GM12878 (cell line): ENCODE results near the gene SLC3A2. TPM values are rescaled to one million over a fixed set of nuclear protein-coding genes. Genes with fewer than 3 reads are reported as not detected.

Experiments
- ATAC-seq: fragments of 200-7000 bp; cut with Tn5 transposase; 3 replicates; pipeline ENCODE4 v1.9.1; 2020; ENCODE audit warnings: mild to moderate bottlenecking, moderate library complexity
- BruUV-seq: library from RNA; stranded (reverse); fragments of 400-500 nt; replicated peaks from 2 replicates; lab custom pipeline; 2021; lab: Mats Ljungman, UMichigan
- CTCF ChIA-PET: fragments of 300-600 bp; sonication (Branson Sonifier 250); formaldehyde crosslinking; extraction: SDS; loops from one replicate; lab custom pipeline; 2021; ENCODE audit warnings: inconsistent platforms; lab: Yijun Ruan, JAX
- POLR2A ChIA-PET: fragments of 350-600 bp; formaldehyde crosslinking; extraction: SDS; loops from one replicate; lab custom pipeline; 2021; ENCODE audit warnings: inconsistent platforms; lab: Charles Lee
- RAD21 ChIA-PET: fragments of 300-600 bp; sonication (Branson Sonifier 250); formaldehyde crosslinking; loops from one replicate; lab custom pipeline; 2023; ENCODE audit warnings: antibody characterized with exemption; ENCODE audit not compliant: unreplicated experiment; lab: Charles Lee
- SMC1A ChIA-PET: fragments of 300-600 bp; sonication (Branson Sonifier 250); formaldehyde crosslinking; loops from one replicate; lab custom pipeline; 2023; ENCODE audit not compliant: unreplicated experiment, uncharacterized antibody; lab: Charles Lee
- DNase-seq: peaks from one replicate; pipeline ENCODE4 v3.0.0-alpha.2; 2011; ENCODE audit warnings: low read depth, low spot score
- FAIRE-seq: peaks from 3 replicates; lab custom pipeline; 2011; peaks lifted over from hg19 to GRCh38; lab: Jason Lieb, UNC
- H2AFZ ChIP-seq: 2 replicates; pipeline ENCODE4 v1.6.0; 2011; ENCODE audit warnings: low read depth, low read length, control low read depth; ENCODE audit not compliant: control insufficient read depth
- H3K27ac ChIP-seq: 2 replicates; pipeline ENCODE4 v1.5.1; 2011; ENCODE audit warnings: control low read depth; ENCODE audit not compliant: control insufficient read depth, insufficient read depth
- H3K27me3 ChIP-seq, 2 experiments: replicated peaks in 1 of 2; 2 replicates each; pipeline versions ENCODE4 v1.6.0 to v1.6.1; 2011; ENCODE audit warnings: low read length in 1 of 2; ENCODE audit not compliant: control insufficient read depth in 2 of 2, insufficient read depth in 2 of 2
- H3K36me3 ChIP-seq, 2 experiments: 2 replicates each; pipeline ENCODE4 v1.5.1; 2011; ENCODE audit warnings: low read length in 1 of 2; ENCODE audit not compliant: control insufficient read depth in 2 of 2, insufficient read depth in 2 of 2
- H3K4me1 ChIP-seq: 2 replicates; pipeline ENCODE4 v1.6.1; 2011; ENCODE audit warnings: mild to moderate bottlenecking, low read length, moderate library complexity, mixed read lengths; ENCODE audit not compliant: control insufficient read depth, insufficient read depth
- H3K4me2 ChIP-seq: 2 replicates; pipeline ENCODE4 v1.6.0; 2011; ENCODE audit warnings: control low read depth; ENCODE audit not compliant: control insufficient read depth, insufficient read depth
- H3K4me3 ChIP-seq: fragments of 200-600 bp; sonication (generic); 2 replicates; pipeline ENCODE4 v1.5.1; 2016
- H3K79me2 ChIP-seq: 2 replicates; pipeline ENCODE4 v1.6.0; 2011; ENCODE audit warnings: low read length; ENCODE audit not compliant: control insufficient read depth, insufficient read depth
- H3K9ac ChIP-seq: 2 replicates; pipeline ENCODE4 v1.8.0; 2011; ENCODE audit warnings: low read length, control low read depth, mixed read lengths; ENCODE audit not compliant: control insufficient read depth, insufficient read depth
- H3K9me3 ChIP-seq: replicated peaks from 3 replicates; pipeline ENCODE4 v1.5.1; 2011; ENCODE audit warnings: mild to moderate bottlenecking, low read length; ENCODE audit not compliant: control insufficient read depth, insufficient read depth
- H4K20me1 ChIP-seq: 2 replicates; pipeline ENCODE4 v1.6.0; 2011; ENCODE audit not compliant: control insufficient read depth, insufficient read depth
- FOS ChIP-seq: IDR thresholded peaks from 3 replicates; pipeline ENCODE4 v1.6.1; 2011; ENCODE audit warnings: borderline replicate concordance; ENCODE audit not compliant: insufficient read length; ENCODE audit errors: extremely low read depth
- HDGF ChIP-seq: fragments of 450-650 bp; IDR thresholded peaks from 2 replicates; pipeline ENCODE4 v1.6.1; 2016; ENCODE audit warnings: antibody characterized with exemption
- KDM1A ChIP-seq: fragments of 200-600 bp; sonication (generic); IDR thresholded peaks from 2 replicates; pipeline ENCODE4 v1.6.1; 2016; ENCODE audit warnings: borderline replicate concordance
- KLF5 ChIP-seq: fragments of 450-650 bp; IDR thresholded peaks from 2 replicates; pipeline ENCODE4 v1.6.1; 2014; ENCODE audit warnings: mild to moderate bottlenecking; ENCODE audit not compliant: partially characterized antibody
- NBN ChIP-seq: fragments of 450-650 bp; IDR thresholded peaks from 2 replicates; pipeline ENCODE4 v1.6.1; 2016
- NR2C2 ChIP-seq: IDR thresholded peaks from 2 replicates; pipeline ENCODE4 v1.6.1; 2011; ENCODE audit warnings: borderline replicate concordance, low read depth; ENCODE audit not compliant: control insufficient read depth, insufficient read length
- PAX5 ChIP-seq: IDR thresholded peaks from 2 replicates; pipeline ENCODE4 v1.6.1; 2011; ENCODE audit warnings: low read depth, low read length, borderline replicate concordance
- POU2F2 ChIP-seq: IDR thresholded peaks from 3 replicates; pipeline ENCODE4 v1.6.1; 2011; ENCODE audit warnings: low read depth, mild to moderate bottlenecking, low read length, borderline replicate concordance
- RFX5 ChIP-seq: IDR thresholded peaks from 2 replicates; pipeline ENCODE4 v1.6.1; 2011; ENCODE audit warnings: low read depth, low read length, improper control_type of control experiment
- SPI1 ChIP-seq: IDR thresholded peaks from 2 replicates; pipeline ENCODE4 v1.6.1; 2011; ENCODE audit warnings: low read depth, mild to moderate bottlenecking, low read length, moderate library complexity, borderline replicate concordance; ENCODE audit not compliant: insufficient read depth
- YBX1 ChIP-seq: fragments of 450-650 bp; IDR thresholded peaks from 2 replicates; pipeline ENCODE4 v1.6.1; 2016; ENCODE audit warnings: antibody characterized with exemption
- ZNF592 ChIP-seq: fragments of 450-650 bp; IDR thresholded peaks from 2 replicates; pipeline ENCODE4 v1.6.1; 2017; ENCODE audit warnings: mild to moderate bottlenecking, moderate library complexity
- ZNF622 ChIP-seq: fragments of 450-650 bp; IDR thresholded peaks from 2 replicates; pipeline ENCODE4 v1.6.1; 2017; ENCODE audit warnings: mild to moderate bottlenecking, inconsistent platforms
- WGBS: methylation state at CpG from one replicate; pipeline ENCODE4 v1.1.6; 2016; ENCODE audit warnings: low lambda C conversion rate; ENCODE audit not compliant: insufficient replicate concordance, insufficient coverage; ENCODE audit errors: missing lambda C conversion rate; 5-methylcytosine and 5-hydroxymethylcytosine counted together
- in situ Hi-C: fragments of 300-500 bp; cut with MboI; formaldehyde crosslinking; loops from 9 replicates; pipeline ENCODE4 v1.14.3; 2018; ENCODE audit warnings: mixed read lengths
- intact Hi-C: fragments of 100-400 bp; cut with micrococcal nuclease; formaldehyde crosslinking; loops from one replicate; pipeline ENCODE4 v1.14.2; 2022; ENCODE audit not compliant: unreplicated experiment
- polyA plus RNA-seq, 11 experiments: library from polyadenylated mRNA; depleted of rRNA in 4 of 11; unstranded in 6 of 11; stranded (reverse) in 5 of 11; fragments of >200 nt; fragmentation: Nextera tagmentation in 4 of 11; fragmentation: Illumina TruSeq in 1 of 11; extraction: Ambion mirVana in 4 of 11; extraction: Trizol in 1 of 11; gene quantifications; 1 replicate in 1 of 11; 2 replicates in 10 of 11; pipeline versions ENCODE4 v1.2.1 to v1.2.3, GENCODE V29; 2011 to 2016; ENCODE audit warnings: inconsistent platforms in 2 of 11, missing spikeins in 2 of 11, low read depth in 1 of 11
- total RNA-seq, 4 experiments: library from RNA; depleted of rRNA in 3 of 4; stranded (reverse); fragments of >200 nt in 3 of 4; fragmentation: Illumina TruSeq in 1 of 4; extraction: Trizol in 1 of 4; gene quantifications; 2 replicates each; pipeline versions ENCODE4 v1.2.1 to v1.2.3, GENCODE V29; 2013 to 2021
- TF ChIP-seq, protein P1 (sequence below): IDR thresholded peaks from 2 replicates; pipeline ENCODE4 v1.6.1; 2011; ENCODE audit warnings: borderline replicate concordance, low read depth, mild to moderate bottlenecking, moderate library complexity, low read length; ENCODE audit not compliant: insufficient read depth, poor library complexity, severe bottlenecking
- TF ChIP-seq, protein P2 (sequence below), 3 experiments: IDR thresholded peaks in 2 of 3; conservative IDR thresholded peaks in 1 of 3; 2 replicates each; pipeline ENCODE4 v1.5.1; 2011; ENCODE audit warnings: low read depth in 3 of 3, low read length in 3 of 3, mild to moderate bottlenecking in 3 of 3, control low read depth in 2 of 3, moderate library complexity in 2 of 3, inconsistent platforms in 1 of 3, mixed read lengths in 1 of 3; ENCODE audit not compliant: control insufficient read depth in 2 of 3, insufficient read depth in 1 of 3; ENCODE audit errors: extremely low read depth in 1 of 3

Gene SLC3A2
- total and polyA plus RNA-seq, 10 of the 15 experiments (the other 5 are each of a cell fraction or from before 2014, with no cell fraction given): 6.9 to 158 (median 106) TPM

- Histone ChIP-seq H3K27ac (no peak overlapping the region), H3K4me2 (no peak overlapping the region), H4K20me1 (no peaks in the 10 kb centered on the region), H3K27me3 (no peaks in the 10 kb centered on the region), H3K4me1 (peaks cover 23% of the 10 kb centered on the region), H3K79me2 (peaks cover 67% of the 10 kb centered on the region), H3K9me3 (no peaks in the 10 kb centered on the region), H2AFZ (no peak overlapping the region), H3K36me3 (no peaks in the 10 kb centered on the region; a peak in 2 of 4 replicates), H3K4me3 (no peak overlapping the region), H3K9ac (no peak overlapping the region)
- no peak for ATAC-seq
- no peak for FAIRE-seq
- ChIA-PET RAD21 (interaction anchor here (1.0 to 3.9 kb wide), 5 partner anchors 10 to 439 kb away, joined by 3 to 57 read pairs (median 7); partner anchors contain the start of genes SLC3A2 and TMEM179B), POLR2A (interaction anchor here (0.6 to 4.1 kb wide), 9 partner anchors 8 to 199 kb away, joined by 3 to 44 read pairs (median 4); partner anchors contain the start of genes C11orf98, CSKMT and TMEM179B), CTCF (interaction anchor here (0.6 to 8.0 kb wide), 17 partner anchors 10 to 271 kb away, joined by 3 to 131 read pairs (median 5); partner anchors contain the start of genes POLR2G, SLC3A2, TAF6L and TMEM179B), SMC1A (interaction anchor here (0.7 to 3.5 kb wide), 12 partner anchors 10 to 273 kb away, joined by 3 to 33 read pairs (median 4); partner anchors contain the start of genes TAF6L, TMEM179B and TUT1)
- in situ Hi-C loops (loop anchor here (10.0 kb wide), 1 partner anchor 439 kb away; no protein-coding TSS in a partner anchor), intact Hi-C loops (loop anchor here (5.0 to 10.0 kb wide), 4 partner anchors 192 to 469 kb away; partner anchors contain the start of genes LBHD1, TUT1 and UQCC3)
- no peak for TF ChIP-seq SPI1
- TF ChIP-seq NR2C2: no peak
- TF ChIP-seq POU2F2: no peak
- no peak for TF ChIP-seq NBN
- no peak for TF ChIP-seq FOS
- TF ChIP-seq HDGF: no peak
- TF ChIP-seq YBX1: no peak
- TF ChIP-seq ZNF592: no peak
- TF ChIP-seq, protein P1, sequence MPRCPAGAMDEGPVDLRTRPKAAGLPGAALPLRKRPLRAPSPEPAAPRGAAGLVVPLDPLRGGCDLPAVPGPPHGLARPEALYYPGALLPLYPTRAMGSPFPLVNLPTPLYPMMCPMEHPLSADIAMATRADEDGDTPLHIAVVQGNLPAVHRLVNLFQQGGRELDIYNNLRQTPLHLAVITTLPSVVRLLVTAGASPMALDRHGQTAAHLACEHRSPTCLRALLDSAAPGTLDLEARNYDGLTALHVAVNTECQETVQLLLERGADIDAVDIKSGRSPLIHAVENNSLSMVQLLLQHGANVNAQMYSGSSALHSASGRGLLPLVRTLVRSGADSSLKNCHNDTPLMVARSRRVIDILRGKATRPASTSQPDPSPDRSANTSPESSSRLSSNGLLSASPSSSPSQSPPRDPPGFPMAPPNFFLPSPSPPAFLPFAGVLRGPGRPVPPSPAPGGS: no peak
- TF ChIP-seq ZNF622: no peak
- TF ChIP-seq PAX5: no peak
- TF ChIP-seq KLF5: no peak
- TF ChIP-seq, protein P2, sequence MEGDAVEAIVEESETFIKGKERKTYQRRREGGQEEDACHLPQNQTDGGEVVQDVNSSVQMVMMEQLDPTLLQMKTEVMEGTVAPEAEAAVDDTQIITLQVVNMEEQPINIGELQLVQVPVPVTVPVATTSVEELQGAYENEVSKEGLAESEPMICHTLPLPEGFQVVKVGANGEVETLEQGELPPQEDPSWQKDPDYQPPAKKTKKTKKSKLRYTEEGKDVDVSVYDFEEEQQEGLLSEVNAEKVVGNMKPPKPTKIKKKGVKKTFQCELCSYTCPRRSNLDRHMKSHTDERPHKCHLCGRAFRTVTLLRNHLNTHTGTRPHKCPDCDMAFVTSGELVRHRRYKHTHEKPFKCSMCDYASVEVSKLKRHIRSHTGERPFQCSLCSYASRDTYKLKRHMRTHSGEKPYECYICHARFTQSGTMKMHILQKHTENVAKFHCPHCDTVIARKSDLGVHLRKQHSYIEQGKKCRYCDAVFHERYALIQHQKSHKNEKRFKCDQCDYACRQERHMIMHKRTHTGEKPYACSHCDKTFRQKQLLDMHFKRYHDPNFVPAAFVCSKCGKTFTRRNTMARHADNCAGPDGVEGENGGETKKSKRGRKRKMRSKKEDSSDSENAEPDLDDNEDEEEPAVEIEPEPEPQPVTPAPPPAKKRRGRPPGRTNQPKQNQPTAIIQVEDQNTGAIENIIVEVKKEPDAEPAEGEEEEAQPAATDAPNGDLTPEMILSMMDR (IDR thresholded peaks at IDR 0.05 in 2 of 3, conservative IDR thresholded peaks at IDR 0.05 in 1 of 3; ENCODE audit: control insufficient read depth in 2 of 3, extremely low read depth in 1 of 3, insufficient read depth in 1 of 3, low read depth in 3 of 3, low read length in 3 of 3): no peak
- no peak for TF ChIP-seq KDM1A
- no peak for TF ChIP-seq RFX5
- BruUV-seq: no TSS peak
- WGBS: 92% methylated on average over 4 of the region's 4 CpGs
- DNase-seq: no peak
Observed at GRCh38 chr11:62863687-62864335, 16.9 kb upstream of the SLC3A2 start.
